KG1 (cell line): ENCODE data around the gene ACKR2.
"Not testable (repeated sequence)": the region's sequence is repeated elsewhere in the genome, so short reads cannot be mapped to it uniquely, and the experiment has no call there.

ENCODE experiments used
- DNase-seq: peaks from one replicate; lab custom pipeline; 2025; lab: John Stamatoyannopoulos, UW

The ACKR2 gene

GRCh38 chr3:42855547-42856380 is 46.5 kb downstream of the ACKR2 start:
- DNase-seq: no peak

GRCh38 chr3:42856544-42856943 is 47.3 kb downstream of the ACKR2 start:
- no peak for DNase-seq

GRCh38 chr3:42864321-42864950 is 55.2 kb downstream of the ACKR2 start:
- no peak for DNase-seq

- no peak for DNase-seq
Measured at GRCh38 chr3:42865256-42865655, 56.0 kb downstream of the ACKR2 start.

GRCh38 chr3:42867138-42867537 is 57.9 kb downstream of the ACKR2 start:
- no peak for DNase-seq

- DNase-seq: no peak
Measured at GRCh38 chr3:42868841-42869240, 59.6 kb downstream of the ACKR2 start.

GRCh38 chr3:42871592-42872196 is 62.4 kb downstream of the ACKR2 start:
- no peak for DNase-seq

- DNase-seq: no peak
Measured at GRCh38 chr3:42872718-42873117, 63.5 kb downstream of the ACKR2 start.

- no peak for DNase-seq
Measured at GRCh38 chr3:42873221-42873982, 64.2 kb downstream of the ACKR2 start.

GRCh38 chr3:42874749-42875148 is 65.5 kb downstream of the ACKR2 start:
- no peak for DNase-seq

- no peak for DNase-seq
Measured at GRCh38 chr3:42875325-42876151, 66.3 kb downstream of the ACKR2 start, which contains the start of gene CYP8B1. Gene CYP8B1, minus strand, starts transcription at chr3:42875879. Its CDS starts 63 bp downstream, at chr3:42875816.

GRCh38 chr3:42876401-42876800 is 67.2 kb downstream of the ACKR2 start:
- DNase-seq: no peak

- no peak for DNase-seq
Measured at GRCh38 chr3:42876940-42877720, 67.9 kb downstream of the ACKR2 start.

- DNase-seq: no peak
Measured at GRCh38 chr3:42877881-42878280, 68.6 kb downstream of the ACKR2 start.

GRCh38 chr3:42880183-42880582 is 70.9 kb downstream of the ACKR2 start:
- DNase-seq: no peak

- DNase-seq: peak; percentile 55
Measured at GRCh38 chr3:42880601-42881451, 71.6 kb downstream of the ACKR2 start.

GRCh38 chr3:42883251-42883930 is 74.1 kb downstream of the ACKR2 start:
- DNase-seq: not testable (repeated sequence)

GRCh38 chr3:42884324-42884723 is 75.1 kb downstream of the ACKR2 start:
- DNase-seq: no peak

GRCh38 chr3:42886294-42886822 is 77.1 kb downstream of the ACKR2 start:
- no peak for DNase-seq
